ENCODE data around the gene NOL6.

DNA sequence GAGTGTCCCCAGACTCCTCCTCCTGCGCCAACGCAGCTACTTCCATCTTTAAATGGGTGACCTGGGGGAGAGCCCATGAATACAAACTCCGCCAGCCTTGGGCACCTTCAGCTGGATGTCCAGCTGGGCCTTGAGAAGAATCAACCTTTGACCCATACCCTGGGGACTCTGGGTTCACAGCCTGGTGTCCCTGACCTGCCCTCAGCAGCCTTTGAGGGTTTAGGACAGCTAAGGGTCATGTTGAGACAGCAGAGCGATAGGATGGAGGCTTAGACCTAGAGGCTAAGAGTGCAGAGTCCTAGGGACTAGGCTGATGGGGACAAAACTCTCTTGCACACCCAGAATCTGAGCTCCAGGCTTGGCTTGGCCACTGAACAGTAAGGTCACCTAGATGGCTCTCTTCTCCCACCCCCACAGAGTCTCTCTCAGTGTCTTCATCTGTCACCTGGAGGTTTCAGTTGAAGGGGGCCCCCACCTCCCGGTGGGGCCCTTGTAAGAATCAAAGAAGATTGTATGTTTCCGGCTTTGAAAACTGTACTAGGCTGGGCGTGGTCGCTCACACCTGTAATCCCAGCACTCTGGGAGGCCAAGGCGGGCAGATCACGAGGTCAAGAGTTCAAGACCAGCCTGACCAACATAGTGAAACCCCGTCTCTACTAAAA is 19.6 kb downstream of the NOL6 start:
- TF ChIP-seq PHF8 (conservative IDR thresholded peaks at IDR 0.05; ENCODE audit: low read depth, low read length) (no peak), NRF1 (IDR thresholded peaks at IDR 0.05; ENCODE audit: low read depth, low read length) (no peak), TAF1 (IDR thresholded peaks at IDR 0.05; ENCODE audit: low read depth, low read length) (no peak), SIN3A (conservative IDR thresholded peaks at IDR 0.05 in 1 of 2, IDR thresholded peaks at IDR 0.05 in 1 of 2; ENCODE audit: low read depth in 1 of 2, low read length in 2 of 2) (no peak), POLR2AphosphoS5 (IDR thresholded peaks at IDR 0.05; ENCODE audit: low read depth, low read length) (no peak), CHD2 (IDR thresholded peaks at IDR 0.05; ENCODE audit: low read length) (no peak), TEAD4 (IDR thresholded peaks at IDR 0.05; ENCODE audit: low read depth, low read length) (no peak), POLR2A (IDR thresholded peaks at IDR 0.05; ENCODE audit: control extremely low read depth in 1 of 2, low read depth in 2 of 2, low read length in 2 of 2) (no peak), RNF2 (IDR thresholded peaks at IDR 0.05; ENCODE audit: borderline replicate concordance, low read depth, low read length, missing control alignments, poor library complexity, severe bottlenecking) (no peak), SP1 (IDR thresholded peaks at IDR 0.05; ENCODE audit: low read depth, low read length) (no peak), YY1 (IDR thresholded peaks at IDR 0.05; ENCODE audit: low read depth, low read length) (no peak)
- TF ChIP-seq, protein P1, sequence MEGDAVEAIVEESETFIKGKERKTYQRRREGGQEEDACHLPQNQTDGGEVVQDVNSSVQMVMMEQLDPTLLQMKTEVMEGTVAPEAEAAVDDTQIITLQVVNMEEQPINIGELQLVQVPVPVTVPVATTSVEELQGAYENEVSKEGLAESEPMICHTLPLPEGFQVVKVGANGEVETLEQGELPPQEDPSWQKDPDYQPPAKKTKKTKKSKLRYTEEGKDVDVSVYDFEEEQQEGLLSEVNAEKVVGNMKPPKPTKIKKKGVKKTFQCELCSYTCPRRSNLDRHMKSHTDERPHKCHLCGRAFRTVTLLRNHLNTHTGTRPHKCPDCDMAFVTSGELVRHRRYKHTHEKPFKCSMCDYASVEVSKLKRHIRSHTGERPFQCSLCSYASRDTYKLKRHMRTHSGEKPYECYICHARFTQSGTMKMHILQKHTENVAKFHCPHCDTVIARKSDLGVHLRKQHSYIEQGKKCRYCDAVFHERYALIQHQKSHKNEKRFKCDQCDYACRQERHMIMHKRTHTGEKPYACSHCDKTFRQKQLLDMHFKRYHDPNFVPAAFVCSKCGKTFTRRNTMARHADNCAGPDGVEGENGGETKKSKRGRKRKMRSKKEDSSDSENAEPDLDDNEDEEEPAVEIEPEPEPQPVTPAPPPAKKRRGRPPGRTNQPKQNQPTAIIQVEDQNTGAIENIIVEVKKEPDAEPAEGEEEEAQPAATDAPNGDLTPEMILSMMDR (IDR thresholded peaks at IDR 0.05; ENCODE audit: control extremely low read depth in 1 of 3, insufficient read depth in 1 of 3, low read depth in 1 of 3, low read length in 3 of 3) = no peak
